PFSK-1 (cell line): ENCODE results near the gene CHST9.

ENCODE experiments used
- POLR2AphosphoS5 ChIP-seq: IDR thresholded peaks from 2 replicates; pipeline ENCODE4 v1.6.1; 2012; ENCODE audit warnings: low read depth, mild to moderate bottlenecking, control low read depth, low read length, moderate library complexity
- REST ChIP-seq, 2 experiments: IDR thresholded peaks; 2 replicates each; pipeline versions ENCODE4 v1.6.1 to v1.8.0; 2011 to 2012; ENCODE audit warnings: low read depth in 2 of 2, low read length in 2 of 2, control low read depth in 1 of 2, inconsistent platforms in 1 of 2, mild to moderate bottlenecking in 1 of 2, moderate library complexity in 1 of 2; ENCODE audit not compliant: insufficient read depth in 1 of 2
- SIN3A ChIP-seq: IDR thresholded peaks from 2 replicates; pipeline ENCODE4 v1.6.1; 2012; ENCODE audit warnings: mild to moderate bottlenecking, low read length, moderate library complexity, borderline replicate concordance; ENCODE audit not compliant: insufficient read depth

- TF ChIP-seq REST (IDR thresholded peaks at IDR 0.05; ENCODE audit: insufficient read depth in 1 of 2, low read depth in 2 of 2, low read length in 2 of 2), result no peak
- TF ChIP-seq POLR2AphosphoS5, result no peak
- no peak for TF ChIP-seq SIN3A
Observed at GRCh38 chr18:26931659-26932058, 253.4 kb downstream of the CHST9 start.
